Suppressor macrophage treated with lipopolysaccharide for 1 hour (primary cell): ENCODE measurements around the gene CCND2.
A peak's percentile ranks its signal among the peaks of the same experiment; 100 is the strongest.

Source experiments
- DNase-seq, 3 donors: peaks; one replicate each; pipeline ENCODE4 v3.0.0-alpha.2; 2020 to 2022

Gene CCND2

DNA sequence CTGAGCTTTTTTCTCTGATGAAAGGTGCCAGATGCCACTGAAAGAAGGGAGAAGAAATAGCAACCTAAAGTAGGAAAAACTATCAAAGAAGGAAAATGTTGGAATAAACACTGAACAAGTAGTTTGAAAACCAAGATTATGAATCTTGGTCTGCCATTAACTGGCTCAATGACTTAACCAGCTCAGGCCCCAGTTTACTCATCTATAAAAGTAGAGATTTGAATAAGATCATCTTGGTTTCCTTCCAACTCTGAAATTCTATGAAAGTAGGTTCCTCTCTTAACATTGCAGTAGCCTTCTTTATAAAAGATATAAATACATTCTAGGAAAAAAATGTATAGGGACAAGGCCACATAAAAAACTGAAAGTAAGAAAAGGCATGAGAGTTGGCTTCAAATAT lies 16.1 kb upstream of the CCND2 start:
- no peak for DNase-seq

DNA sequence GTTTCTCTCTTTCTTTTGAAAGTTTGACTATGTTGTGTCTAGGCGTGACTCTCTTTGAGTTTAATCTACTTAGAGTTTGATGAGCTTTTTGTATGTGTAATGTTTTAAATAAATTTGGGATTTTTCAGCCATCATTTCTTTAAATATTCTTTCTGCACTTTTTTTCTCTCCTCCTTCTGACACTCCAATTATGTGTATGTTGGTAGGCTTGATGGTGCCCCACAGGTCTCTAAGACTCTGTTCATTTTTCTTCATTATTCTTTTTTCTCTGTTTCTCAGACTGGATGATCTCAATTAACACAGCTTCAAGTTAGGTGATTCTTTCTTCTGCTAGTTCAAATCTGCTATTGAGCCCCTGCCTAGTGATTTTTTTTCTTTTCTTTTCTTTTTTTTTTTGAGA lies 14.5 kb upstream of the CCND2 start:
- no peak for DNase-seq

DNA sequence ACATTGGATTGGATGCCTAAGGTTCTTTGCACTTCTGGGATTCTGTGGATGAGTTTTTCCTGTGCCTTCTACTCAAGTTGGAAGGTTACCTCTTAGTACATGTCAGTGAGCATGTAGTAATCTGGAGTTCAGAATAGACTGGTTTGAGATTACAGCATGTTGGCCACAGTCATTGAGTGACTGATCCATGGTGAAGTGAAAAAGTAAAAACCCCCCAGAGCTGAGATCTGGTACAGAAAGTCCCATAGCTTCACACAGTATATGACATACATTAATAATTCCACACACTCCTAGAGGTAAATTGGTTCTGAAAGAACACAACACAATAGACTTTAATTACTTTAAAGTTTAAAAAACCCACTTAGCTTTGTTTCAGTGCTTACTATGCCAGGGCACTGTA lies 11.9 kb upstream of the CCND2 start:
- no peak for DNase-seq

DNA sequence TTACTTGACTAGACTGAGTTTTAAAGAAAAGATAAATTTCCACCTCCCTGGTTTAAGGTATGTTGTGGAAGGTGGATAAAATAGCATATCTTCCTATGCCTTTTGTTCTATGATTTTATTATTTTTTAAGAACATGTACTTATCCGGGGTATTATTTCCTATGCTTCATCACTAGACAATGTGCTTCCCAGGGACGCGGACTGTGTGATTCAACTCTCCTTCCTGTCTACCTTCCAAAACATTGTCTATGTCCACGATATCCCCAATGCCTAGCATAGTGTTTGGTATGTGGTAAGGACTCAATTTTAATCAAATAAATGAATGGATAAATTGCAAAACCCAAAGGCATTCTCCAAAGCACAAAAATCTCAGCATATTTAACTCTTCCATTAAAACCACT lies 8.3 kb upstream of the CCND2 start:
- no peak for DNase-seq

DNA sequence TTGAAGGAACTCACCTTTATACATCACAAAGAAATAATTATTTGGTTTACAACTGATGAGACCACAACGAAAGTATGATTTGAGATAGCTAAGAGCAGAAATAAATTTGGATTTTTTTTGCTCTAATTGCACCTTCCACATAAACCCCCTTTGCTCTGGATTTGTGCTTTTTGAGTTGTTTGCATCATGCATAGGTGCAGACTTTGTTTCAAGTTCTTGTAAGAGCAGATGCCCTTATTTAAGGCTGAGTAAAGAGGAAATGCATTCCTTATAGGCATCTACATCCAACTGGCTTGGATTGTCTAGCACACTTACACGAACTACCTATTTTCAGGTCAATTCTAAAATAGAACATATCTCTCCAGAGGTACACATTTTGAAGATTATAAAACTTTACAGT lies 6.6 kb upstream of the CCND2 start:
- no peak for DNase-seq

DNA sequence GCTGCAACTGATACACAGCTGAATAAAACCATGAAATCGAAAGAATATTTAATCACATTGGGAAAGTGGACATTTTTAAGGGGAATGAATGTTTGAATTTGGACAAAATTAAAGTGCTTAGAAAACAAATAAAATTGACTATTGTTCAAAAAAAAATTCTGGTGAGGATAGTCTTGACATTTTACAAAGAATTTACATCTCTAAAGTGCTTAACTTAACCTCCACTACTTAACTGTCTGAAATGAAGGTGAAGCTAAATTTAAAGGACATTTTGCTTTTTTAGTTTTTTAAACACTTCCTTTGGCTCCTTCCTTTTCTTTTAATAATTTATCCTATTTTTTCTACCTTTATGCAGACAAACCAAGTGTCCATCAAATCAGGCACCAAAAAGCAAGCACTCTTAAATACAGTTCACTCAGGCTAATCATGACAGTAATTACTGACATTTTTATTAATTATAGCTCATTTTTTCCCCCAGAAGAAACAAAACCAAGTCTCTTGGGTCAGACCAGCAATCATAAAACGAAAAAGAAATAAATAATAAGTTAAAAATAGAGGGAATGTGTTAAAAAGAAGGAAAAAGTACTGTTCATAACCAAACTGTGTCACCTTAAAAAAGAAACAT lies 5.7 kb upstream of the CCND2 start:
- no peak for DNase-seq

DNA sequence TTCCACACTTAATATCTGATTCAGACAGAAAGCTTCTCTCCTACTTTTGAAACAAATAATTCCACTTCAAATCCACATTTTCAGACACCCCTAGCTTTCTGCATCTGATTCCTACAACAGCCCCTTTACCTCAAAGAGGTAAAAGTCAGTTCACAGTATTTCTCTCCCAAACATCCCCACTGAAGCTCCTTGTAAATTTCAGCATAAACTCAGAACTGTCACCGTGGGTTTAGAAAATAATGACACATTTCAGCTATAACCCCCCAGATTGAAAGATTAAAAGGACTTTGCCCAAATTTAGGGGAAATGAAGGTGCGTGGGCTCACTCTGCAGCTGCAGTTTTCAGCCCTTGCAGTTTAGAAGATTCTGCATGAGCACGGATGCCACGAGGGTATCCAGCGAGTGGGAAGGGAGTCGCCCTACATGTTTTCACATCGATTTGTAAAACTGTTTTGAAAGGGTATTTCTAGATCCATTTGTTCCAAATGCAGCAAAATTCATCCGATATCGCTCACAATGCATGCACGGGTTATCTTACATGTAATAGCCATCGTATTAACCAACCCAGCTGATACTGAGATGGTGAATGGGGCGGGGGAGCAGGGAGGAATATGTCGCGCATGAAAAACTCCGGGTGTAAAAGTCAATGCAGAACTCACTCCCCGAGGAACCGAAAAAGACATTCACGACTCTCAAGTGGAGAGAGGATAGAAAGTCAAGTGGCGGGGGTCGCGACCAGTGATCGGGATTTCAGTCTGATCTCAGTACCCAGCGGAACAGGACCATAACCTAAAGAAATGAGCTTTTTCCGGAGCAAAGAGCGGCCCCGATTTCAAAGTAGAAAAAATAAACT lies 5.0 kb upstream of the CCND2 start:
- DNase-seq, result no peak

DNA sequence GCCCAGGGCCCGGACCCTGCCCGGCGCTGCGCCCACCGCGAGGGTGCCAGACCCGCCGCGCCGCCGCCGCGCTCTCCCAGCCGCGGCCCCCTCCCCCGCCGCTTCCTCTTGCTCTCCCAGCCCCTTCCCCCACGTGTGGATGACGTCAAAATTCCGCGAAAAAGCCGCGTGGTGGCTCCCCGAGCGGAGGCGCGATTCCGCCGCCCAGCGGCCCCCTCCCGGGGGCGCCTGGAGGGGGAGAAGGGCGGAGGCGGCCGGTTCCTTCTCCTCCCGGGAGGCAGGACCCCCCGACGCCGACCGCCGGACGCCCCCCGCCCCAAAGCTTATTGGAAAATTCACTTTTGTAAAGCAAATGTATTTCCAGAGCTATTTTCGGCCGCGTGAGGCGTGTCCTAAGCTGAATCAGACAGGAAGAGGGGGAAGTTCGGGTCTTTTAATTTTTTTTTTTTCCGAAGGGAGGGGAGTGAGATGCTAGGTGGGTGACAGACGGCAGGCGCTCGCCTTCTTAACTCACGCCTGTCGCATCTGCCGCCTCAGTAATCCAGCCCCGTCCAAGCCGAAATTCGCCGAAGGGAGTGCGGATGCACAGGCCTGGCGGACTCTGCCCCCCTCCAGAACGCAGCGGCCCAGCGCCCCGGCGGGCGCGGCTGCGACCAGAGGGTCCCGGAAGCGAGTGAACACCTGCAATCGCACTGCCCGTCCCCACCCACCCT lies 4.1 kb upstream of the CCND2 start:
- peak; percentile 84 to 93 (median 90) for DNase-seq

DNA sequence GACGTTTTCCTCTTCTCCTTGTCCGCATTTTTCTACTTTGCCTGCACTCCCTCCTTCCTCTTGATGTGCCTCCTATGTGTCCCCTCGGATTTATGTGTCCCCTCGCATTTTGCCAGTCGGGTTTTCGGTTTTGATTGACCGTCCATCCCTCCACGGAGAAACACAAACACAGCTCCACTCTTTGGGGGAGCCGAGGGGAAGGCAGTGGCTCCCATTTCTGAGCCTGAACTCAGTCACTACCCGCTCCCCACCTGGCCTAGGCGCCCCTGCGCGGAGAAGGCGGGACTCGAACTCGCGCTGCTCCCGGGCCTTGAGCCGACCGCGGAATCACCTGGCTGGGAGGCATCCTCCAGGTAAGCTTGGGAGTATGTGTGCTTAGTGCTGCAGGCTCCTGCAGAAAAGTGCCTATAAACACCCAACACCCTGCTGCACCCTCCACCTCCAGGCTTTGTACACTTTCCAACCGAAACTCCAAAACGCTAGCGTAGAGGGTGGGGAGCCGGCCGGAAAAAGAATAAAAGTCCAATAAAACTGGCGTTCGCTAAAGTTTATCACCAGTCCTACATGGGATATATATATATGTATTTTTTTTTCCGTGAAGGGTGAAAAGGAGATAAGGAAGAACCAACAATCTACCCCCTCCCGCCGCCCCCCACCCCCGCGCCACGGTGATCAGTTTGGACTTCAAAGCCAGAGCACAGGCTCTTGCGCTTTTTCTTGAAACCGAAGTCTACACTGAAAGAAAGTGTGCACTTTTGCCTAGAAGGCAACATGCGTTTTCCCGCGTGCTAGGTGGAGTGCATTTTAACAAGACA lies 3.3 kb upstream of the CCND2 start:
- DNase-seq, result no peak

DNA sequence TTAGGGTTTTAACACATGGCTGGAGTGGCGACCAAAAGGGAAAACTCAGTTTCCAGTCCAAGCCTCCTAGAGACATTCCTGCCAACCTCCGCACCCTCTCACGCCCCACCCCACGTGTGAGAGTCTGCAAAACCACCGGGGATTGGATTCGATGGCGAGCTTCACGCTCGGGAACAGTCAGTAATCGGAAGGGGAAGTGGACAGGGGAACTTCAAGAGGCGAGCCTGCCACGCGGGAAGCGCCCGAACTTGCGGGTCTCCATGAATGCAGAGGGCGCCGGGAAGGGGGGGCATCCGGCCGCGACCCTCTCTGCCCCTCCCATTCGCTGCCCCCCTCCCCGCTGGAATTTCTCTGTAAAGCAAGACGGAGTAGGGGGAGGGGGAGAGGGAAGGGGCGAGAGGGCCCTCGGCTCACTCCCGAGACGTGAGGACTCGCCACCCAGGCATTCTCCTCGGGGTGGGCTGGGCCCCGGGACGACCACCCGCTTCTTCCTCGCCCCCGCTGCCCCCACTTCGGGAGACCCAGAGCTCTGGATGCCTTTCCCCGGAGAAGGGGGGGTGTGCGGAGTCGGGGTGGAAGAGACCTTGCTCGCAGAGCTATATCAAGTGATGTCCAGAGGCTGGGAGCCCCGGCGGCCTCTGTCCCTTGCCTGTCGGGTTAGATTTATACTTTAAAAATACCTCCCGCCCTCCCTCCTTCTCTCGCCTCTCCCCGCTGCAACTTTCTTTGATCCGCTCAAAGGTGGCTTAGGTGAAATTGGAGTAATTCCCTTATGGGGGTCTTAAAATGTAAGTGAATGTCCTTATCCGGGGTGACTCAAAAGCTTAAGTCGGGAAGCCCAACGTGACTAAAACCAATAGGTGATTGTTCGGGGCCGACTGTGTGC lies 2.5 kb upstream of the CCND2 start:
- peak; percentile 68 to 76 (median 74) for DNase-seq

DNA sequence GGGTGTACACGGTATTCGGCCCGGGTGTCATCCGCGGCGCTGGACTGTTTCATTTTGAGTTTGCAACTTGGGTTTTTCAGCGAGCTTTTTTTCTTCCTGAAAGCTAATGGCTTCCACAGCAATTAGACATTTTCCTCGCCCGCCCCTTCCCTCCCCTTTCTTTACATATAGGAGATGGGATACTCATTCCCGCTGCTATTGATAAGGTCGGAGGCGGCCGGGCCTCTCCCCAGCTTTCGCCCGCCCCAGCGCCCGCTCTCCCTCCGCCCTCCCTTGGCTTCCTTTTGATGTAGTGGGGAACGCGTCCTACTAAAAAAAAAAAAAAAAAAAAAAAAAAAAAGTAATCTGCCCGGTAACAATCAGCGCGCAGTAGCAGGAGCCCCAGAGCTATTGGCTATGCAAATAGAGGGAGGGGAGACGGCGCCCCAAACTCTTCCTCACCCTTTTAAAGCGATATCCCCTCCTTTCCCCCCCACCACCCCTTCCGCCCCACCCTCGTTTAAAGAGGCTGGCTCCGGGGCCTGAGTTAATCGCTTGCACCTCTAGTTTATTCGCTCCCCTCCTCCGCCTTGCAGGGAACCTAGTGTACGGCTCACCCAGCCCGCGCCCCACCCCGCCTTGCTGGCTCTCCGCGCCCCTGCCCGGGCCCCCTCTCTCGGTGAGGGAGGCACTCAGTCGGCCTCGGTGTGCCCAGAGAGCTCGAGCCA lies 1.7 kb upstream of the CCND2 start:
- DNase-seq, result peak; percentile 50 to 55 (median 55)

DNA sequence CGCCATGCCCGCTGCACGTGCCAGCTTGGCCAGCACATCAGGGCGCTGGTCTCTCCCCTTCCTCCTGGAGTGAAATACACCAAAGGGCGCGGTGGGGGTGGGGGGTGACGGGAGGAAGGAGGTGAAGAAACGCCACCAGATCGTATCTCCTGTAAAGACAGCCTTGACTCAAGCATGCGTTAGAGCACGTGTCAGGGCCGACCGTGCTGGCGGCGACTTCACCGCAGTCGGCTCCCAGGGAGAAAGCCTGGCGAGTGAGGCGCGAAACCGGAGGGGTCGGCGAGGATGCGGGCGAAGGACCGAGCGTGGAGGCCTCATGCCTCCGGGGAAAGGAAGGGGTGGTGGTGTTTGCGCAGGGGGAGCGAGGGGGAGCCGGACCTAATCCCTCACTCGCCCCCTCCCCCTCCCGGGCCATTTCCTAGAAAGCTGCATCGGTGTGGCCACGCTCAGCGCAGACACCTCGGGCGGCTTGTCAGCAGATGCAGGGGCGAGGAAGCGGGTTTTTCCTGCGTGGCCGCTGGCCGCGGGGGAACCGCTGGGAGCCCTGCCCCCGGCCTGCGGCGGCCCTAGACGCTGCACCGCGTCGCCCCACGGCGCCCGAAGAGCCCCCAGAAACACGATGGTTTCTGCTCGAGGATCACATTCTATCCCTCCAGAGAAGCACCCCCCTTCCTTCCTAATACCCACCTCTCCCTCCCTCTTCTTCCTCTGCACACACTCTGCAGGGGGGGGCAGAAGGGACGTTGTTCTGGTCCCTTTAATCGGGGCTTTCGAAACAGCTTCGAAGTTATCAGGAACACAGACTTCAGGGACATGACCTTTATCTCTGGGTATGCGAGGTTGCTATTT lies 914 bp upstream of the CCND2 start:
- peak in 1 of 3 donors; percentile 43 for DNase-seq

DNA sequence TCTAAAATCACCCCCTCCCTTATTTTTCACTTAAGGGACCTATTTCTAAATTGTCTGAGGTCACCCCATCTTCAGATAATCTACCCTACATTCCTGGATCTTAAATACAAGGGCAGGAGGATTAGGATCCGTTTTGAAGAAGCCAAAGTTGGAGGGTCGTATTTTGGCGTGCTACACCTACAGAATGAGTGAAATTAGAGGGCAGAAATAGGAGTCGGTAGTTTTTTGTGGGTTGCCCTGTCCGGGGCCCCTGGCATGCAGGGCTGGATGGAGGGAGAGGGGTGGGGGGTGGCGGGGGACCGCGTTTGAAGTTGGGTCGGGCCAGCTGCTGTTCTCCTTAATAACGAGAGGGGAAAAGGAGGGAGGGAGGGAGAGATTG lies 300 bp upstream of the CCND2 start:
- no peak for DNase-seq

DNA sequence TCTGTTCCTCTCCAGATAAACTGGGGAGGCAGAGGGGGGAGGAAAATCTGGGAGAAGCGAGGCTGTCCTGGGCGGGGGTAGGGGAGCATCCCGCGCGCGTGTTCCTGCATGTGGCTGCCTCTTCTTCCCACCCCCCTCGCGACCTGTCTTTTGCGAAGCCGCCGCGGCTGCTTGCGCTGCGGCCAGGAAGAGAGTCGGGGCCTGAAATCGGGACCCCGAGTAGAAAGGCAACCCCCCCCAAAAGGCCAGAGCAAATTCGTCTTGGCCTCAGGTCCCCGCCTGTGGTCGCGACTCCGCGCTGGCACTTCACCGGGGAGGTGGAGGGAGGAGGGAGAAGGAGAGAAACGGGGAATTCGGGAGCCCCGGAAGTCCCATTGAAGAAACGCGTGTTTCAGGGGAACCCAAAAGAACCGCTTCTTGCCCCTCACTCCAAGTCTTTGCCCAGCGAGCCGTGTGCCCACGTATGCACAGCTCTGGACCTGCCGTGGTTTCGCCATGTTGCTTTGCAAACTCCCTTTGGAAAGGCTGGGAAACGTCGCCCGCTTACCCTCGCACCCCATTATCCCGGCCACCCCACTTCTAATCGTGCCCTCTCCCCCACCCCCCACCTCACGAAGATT lies 944 bp downstream of the CCND2 start:
- DNase-seq, result peak in 1 of 3 donors; percentile 38

DNA sequence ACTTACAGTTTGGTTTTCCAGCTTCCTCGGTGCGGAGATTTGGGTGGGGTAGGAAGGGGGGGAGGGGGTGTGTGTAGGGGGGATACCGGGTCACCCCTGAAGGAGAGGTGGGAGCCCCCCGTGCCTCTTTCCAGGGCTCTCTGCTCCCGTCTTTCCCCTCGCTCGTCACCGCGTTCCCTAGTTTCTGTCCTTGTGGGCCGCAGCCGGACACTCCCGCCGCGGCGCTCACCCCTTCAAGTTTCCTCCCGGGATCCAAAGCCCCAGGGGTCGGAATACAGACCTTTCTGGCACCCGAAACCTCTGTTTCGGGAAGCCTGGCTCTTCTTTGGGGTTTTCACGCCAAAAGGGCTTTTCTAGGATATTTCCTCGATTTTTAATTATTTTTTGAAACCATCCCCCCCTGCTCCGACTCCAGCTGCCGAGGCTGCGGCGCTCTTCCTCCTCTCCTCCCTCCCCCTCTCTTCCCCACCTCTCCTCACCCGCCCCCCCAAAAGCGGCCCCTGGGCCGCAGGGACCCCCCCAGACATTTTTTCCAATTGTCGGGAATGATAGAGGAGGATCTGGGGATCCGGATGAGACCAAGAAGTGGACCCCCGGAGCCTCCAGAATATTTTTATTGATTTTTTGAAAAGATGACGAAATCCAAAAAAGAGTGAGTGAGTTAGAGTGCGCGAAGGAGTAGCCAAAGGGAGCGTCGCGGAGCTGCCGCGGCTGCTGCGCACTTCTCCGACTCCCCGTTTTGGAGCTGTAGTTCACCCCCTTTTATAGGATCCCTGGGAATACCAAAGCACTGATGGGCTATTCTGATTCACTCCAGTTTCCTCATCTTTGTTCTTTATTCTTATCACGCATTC lies 1.7 kb downstream of the CCND2 start:
- DNase-seq, result peak in 1 of 3 donors; percentile 44

DNA sequence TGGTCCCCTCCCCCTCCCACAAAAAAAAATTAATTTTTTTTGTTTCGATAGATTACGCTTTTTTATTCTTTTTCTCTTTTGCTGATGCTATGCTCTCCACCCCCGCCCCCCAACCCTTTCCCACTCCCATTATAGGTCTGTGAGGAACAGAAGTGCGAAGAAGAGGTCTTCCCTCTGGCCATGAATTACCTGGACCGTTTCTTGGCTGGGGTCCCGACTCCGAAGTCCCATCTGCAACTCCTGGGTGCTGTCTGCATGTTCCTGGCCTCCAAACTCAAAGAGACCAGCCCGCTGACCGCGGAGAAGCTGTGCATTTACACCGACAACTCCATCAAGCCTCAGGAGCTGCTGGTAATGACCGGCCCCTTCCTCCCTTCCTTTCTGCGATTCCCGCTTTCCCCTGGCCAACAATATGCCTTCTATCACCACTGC lies 2.3 kb downstream of the CCND2 start:
- no peak for DNase-seq

DNA sequence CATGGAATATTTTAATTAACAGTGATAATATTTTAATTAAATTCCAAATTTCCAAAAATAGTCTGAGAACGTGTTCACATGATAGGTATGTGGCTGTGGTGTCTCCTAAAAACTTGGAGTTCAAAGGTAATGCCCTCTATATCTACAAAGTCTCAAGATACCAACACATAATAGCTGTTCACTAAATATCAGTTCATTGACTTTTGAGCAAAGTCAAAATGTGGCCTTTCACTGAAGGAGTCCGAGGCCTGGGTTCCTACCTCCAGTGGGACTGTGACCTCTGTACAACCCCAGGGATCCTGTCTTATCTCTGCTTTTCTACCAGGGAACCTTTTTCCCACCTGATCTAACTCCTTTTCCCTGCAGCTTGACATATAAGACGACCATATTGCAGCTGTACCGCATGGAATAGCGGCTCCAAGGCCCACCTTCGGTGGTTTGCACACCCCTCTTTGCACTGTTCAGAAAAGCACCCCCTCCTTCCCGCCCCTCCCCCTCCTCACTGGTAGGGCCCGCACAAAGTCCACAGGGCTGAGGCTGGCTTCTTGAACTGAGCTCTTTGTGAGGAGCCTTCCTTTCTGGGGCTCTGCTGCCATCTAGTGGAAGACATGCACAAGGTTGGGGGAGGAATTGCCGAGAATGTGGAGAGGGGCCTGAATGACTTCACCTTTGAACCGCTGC lies 3.1 kb downstream of the CCND2 start:
- DNase-seq, result peak; percentile 85 to 93 (median 91)

DNA sequence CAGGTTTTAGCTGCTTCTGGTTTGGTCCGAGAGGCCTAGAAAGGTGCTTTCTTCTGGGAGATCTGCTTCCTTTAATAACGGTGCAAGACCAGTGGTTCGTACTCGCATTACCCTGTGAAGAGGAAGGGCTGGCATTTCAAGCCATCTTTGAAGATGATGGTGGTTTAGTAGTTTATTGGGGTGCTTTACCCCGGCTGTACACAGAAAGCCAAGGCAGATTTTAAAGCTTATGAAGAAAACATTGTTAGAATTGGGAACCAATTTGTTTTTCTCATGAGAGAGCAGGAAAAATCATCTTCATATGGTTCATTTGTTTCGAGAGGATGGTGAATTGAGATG lies 3.6 kb downstream of the CCND2 start:
- DNase-seq, result no peak
